Endothelial cell of umbilical vein (primary cell): ENCODE measurements around the gene MOGAT1. TPM values are rescaled to one million over a fixed set of nuclear protein-coding genes. Genes with fewer than 3 reads are reported as not detected.

Source experiments
- BruUV-seq: library from RNA; stranded (reverse); fragments of 400-500 nt; replicated peaks from 2 replicates; lab custom pipeline; 2021; lab: Mats Ljungman, UMichigan
- CTCF ChIA-PET: fragments of 300-600, 350-600 bp; sonication (Branson Sonifier 250); formaldehyde crosslinking; loops from one replicate; lab custom pipeline; 2021; ENCODE audit warnings: antibody characterized with exemption, inconsistent platforms; lab: Charles Lee
- POLR2A ChIA-PET: fragments of 300-600, 350-600 bp; sonication (Branson Sonifier 250); formaldehyde crosslinking; loops from one replicate; lab custom pipeline; 2021; ENCODE audit warnings: antibody characterized with exemption, inconsistent platforms; lab: Charles Lee
- DNase-seq: peaks from one replicate; pipeline ENCODE4 v3.0.0-alpha.2; 2011; ENCODE audit warnings: low read depth, low spot score
- FAIRE-seq: peaks from 2 replicates; lab custom pipeline; 2011; peaks lifted over from hg19 to GRCh38; lab: Jason Lieb, UNC
- H2AFZ ChIP-seq: 2 replicates; pipeline ENCODE4 v1.6.0; 2012; ENCODE audit warnings: low read depth, low read length, control low read depth, inconsistent platforms
- H3K27ac ChIP-seq: 2 replicates; pipeline ENCODE4 v1.5.1; 2011; ENCODE audit warnings: low read depth, mild to moderate bottlenecking, control low read depth, low read length, moderate library complexity; ENCODE audit not compliant: insufficient read depth
- H3K27me3 ChIP-seq, 2 experiments: 2 replicates each; pipeline versions ENCODE4 v1.6.0 to v1.6.1; 2011; ENCODE audit warnings: low read length in 2 of 2, mixed read lengths in 1 of 2; ENCODE audit not compliant: control insufficient read depth in 2 of 2, insufficient read depth in 2 of 2
- H3K36me3 ChIP-seq, 2 experiments: 2 replicates in 1 of 2; 3 replicates in 1 of 2; pipeline ENCODE4 v1.5.1; 2011; ENCODE audit warnings: low read length in 2 of 2, mild to moderate bottlenecking in 1 of 2, moderate library complexity in 1 of 2; ENCODE audit not compliant: control insufficient read depth in 2 of 2, insufficient read depth in 2 of 2; ENCODE audit errors: extremely low read depth in 1 of 2
- H3K4me1 ChIP-seq: 3 replicates; pipeline ENCODE4 v1.5.1; 2011; ENCODE audit warnings: mild to moderate bottlenecking, low read length; ENCODE audit not compliant: control insufficient read depth, insufficient read depth; ENCODE audit errors: extremely low read depth
- H3K4me2 ChIP-seq: 2 replicates; pipeline ENCODE4 v1.6.1; 2011; ENCODE audit warnings: low read length, control low read depth, mixed read lengths; ENCODE audit not compliant: insufficient read depth
- H3K4me3 ChIP-seq, 3 experiments: fragments of 200-600 bp in 1 of 3; sonication (generic), shearing (Covaris generic) in 1 of 3; replicated peaks in 1 of 3; 2 replicates each; pipeline ENCODE4 v1.5.1; 2011 to 2016; ENCODE audit warnings: control low read depth in 3 of 3, low read length in 3 of 3, mild to moderate bottlenecking in 2 of 3, inconsistent platforms in 1 of 3, low read depth in 1 of 3, moderate library complexity in 1 of 3; ENCODE audit not compliant: insufficient read depth in 1 of 3
- H3K79me2 ChIP-seq: 2 replicates; pipeline ENCODE4 v1.6.0; 2012; ENCODE audit warnings: low read length, inconsistent platforms; ENCODE audit not compliant: control insufficient read depth, insufficient read depth
- H3K9ac ChIP-seq: replicated peaks from 2 replicates; pipeline ENCODE3; 2011; ENCODE audit warnings: low read length, control low read depth; ENCODE audit not compliant: insufficient read depth; ENCODE audit errors: extremely low read depth
- H3K9me1 ChIP-seq: replicated peaks from 3 replicates; pipeline ENCODE4 v1.6.0; 2011; ENCODE audit warnings: mild to moderate bottlenecking, low read length; ENCODE audit not compliant: control insufficient read depth, insufficient read depth; ENCODE audit errors: extremely low read depth
- H3K9me3 ChIP-seq: replicated peaks from 2 replicates; pipeline ENCODE4 v1.5.1; 2012; ENCODE audit warnings: low read length, inconsistent platforms; ENCODE audit not compliant: control insufficient read depth, insufficient read depth
- H4K20me1 ChIP-seq: replicated peaks from 2 replicates; pipeline ENCODE3; 2011; ENCODE audit warnings: mild to moderate bottlenecking, low read length; ENCODE audit not compliant: control insufficient read depth, insufficient read depth; ENCODE audit errors: extremely low read depth
- EZH2 ChIP-seq: IDR thresholded peaks from 2 replicates; pipeline ENCODE4 v1.6.1; 2012; ENCODE audit warnings: borderline replicate concordance, low read depth, mild to moderate bottlenecking, moderate library complexity, low read length, inconsistent platforms; ENCODE audit not compliant: severe bottlenecking
- FOS ChIP-seq: IDR thresholded peaks from 2 replicates; pipeline ENCODE4 v1.6.1; 2011; ENCODE audit warnings: mild to moderate bottlenecking, low read length, moderate library complexity, borderline replicate concordance; ENCODE audit not compliant: insufficient read depth
- GATA2 ChIP-seq: IDR thresholded peaks from 2 replicates; pipeline ENCODE4 v1.7.0; 2011; ENCODE audit warnings: low read depth, mild to moderate bottlenecking, moderate library complexity, mixed read lengths, low read length; ENCODE audit not compliant: insufficient read length, insufficient read depth
- JUN ChIP-seq: IDR thresholded peaks from 2 replicates; pipeline ENCODE4 v1.6.1; 2011; ENCODE audit warnings: borderline replicate concordance, low read depth; ENCODE audit not compliant: insufficient read length, insufficient read depth
- POLR2A ChIP-seq: IDR thresholded peaks from 2 replicates; pipeline ENCODE4 v1.6.1; 2012; ENCODE audit warnings: low read depth, mild to moderate bottlenecking, control low read depth, low read length
- POLR2AphosphoS5 ChIP-seq: IDR thresholded peaks from 2 replicates; pipeline ENCODE4 v1.6.1; 2012; ENCODE audit warnings: low read depth, mild to moderate bottlenecking, control low read depth, low read length, moderate library complexity; ENCODE audit not compliant: insufficient read depth
- dilution Hi-C: fragments of 300-500 bp; cut with MboI; formaldehyde crosslinking; loops from one replicate; pipeline ENCODE4 v1.15.0; 2019; ENCODE audit warnings: low sequenced_read_pairs; ENCODE audit not compliant: extremely low pct_ligation_motif_present
- intact Hi-C: fragments of 100-400 bp; cut with micrococcal nuclease; formaldehyde crosslinking; loops from one replicate; pipeline ENCODE4 v1.10.0; 2022
- polyA plus RNA-seq, 4 experiments: library from polyadenylated mRNA; depleted of rRNA in 3 of 4; stranded (reverse) in 3 of 4; unstranded in 1 of 4; fragments of >200 nt; gene quantifications; 2 replicates each; pipeline versions ENCODE4 v1.2.1 to v1.2.3, GENCODE V29; 2011 to 2012; ENCODE audit warnings: missing spikeins in 1 of 4
- total RNA-seq: library from RNA; stranded (reverse); gene quantifications from 2 replicates; pipeline ENCODE4 v1.2.3, GENCODE V29; 2021
- TF ChIP-seq, protein P1 (sequence below): IDR thresholded peaks from 2 replicates; pipeline ENCODE4 v1.6.1; 2011; ENCODE audit not compliant: insufficient read depth, insufficient read length

Gene MOGAT1
- total and polyA plus RNA-seq, 2 donors (not counting 3 experiments of a cell fraction or from before 2014, with no cell fraction given) = not detected

- H4K20me1 ChIP-seq = no peaks in the 10 kb centered on the region
- BruUV-seq = no TSS peak
- DNase-seq (no peak), FAIRE-seq (no peak)
- ChIA-PET CTCF (interaction anchor here (1.4 kb wide), 1 partner anchor 11 kb away, joined by 3 read pairs; no protein-coding TSS in a partner anchor), POLR2A (no interaction called here)
- no peaks in the 10 kb centered on the region for H3K27me3 ChIP-seq
- H3K9me1 ChIP-seq = no peaks in the 10 kb centered on the region
- H3K4me3 ChIP-seq = no peak overlapping the region
- H3K4me1 ChIP-seq = peaks cover 10% of the 10 kb centered on the region
- H2AFZ ChIP-seq = no peak overlapping the region
- no peak overlapping the region for H3K9ac ChIP-seq
- H3K79me2 ChIP-seq = no peaks in the 10 kb centered on the region
- no peak for TF ChIP-seq EZH2
- no peak for TF ChIP-seq FOS
- TF ChIP-seq POLR2A = no peak
- no peak for TF ChIP-seq GATA2
- TF ChIP-seq POLR2AphosphoS5 = no peak
- TF ChIP-seq JUN = no peak
- TF ChIP-seq, protein P1, sequence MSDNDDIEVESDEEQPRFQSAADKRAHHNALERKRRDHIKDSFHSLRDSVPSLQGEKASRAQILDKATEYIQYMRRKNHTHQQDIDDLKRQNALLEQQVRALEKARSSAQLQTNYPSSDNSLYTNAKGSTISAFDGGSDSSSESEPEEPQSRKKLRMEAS = no peak
- intact Hi-C loops = no loop called here
- H3K9me3 ChIP-seq = no peaks in the 10 kb centered on the region
- dilution Hi-C loops = no loop called here
- no peak overlapping the region for H3K4me2 ChIP-seq
- no peak overlapping the region for H3K27ac ChIP-seq
- H3K36me3 ChIP-seq = no peaks in the 10 kb centered on the region
Observed at GRCh38 chr2:222745836-222746559, 74.5 kb downstream of the MOGAT1 start.
